ENCODE data around the gene GKN2.

- no peak for TF ChIP-seq CREB1 (IDR thresholded peaks at IDR 0.05)
- TF ChIP-seq CREB1 (CRISPR knock-in tag; IDR thresholded peaks at IDR 0.05) = no peak
- no peak for TF ChIP-seq GTF2E2 (tag; IDR thresholded peaks at IDR 0.05)
- no peak for TF ChIP-seq HNRNPUL1 (IDR thresholded peaks at IDR 0.05; ENCODE audit: low read length)
- TF ChIP-seq POLR2AphosphoS2 (IDR thresholded peaks at IDR 0.05; ENCODE audit: low read length) = no peak
Observed at GRCh38 chr2:68948710-68949109, 4.0 kb downstream of the GKN2 start.

Data from K562 (cell line).